ENCODE results near the gene ZSCAN20.
"Not testable (repeated sequence)": the region's sequence is repeated elsewhere in the genome, so short reads cannot be mapped to it uniquely, and the experiment has no call there.

Gene ZSCAN20

GRCh38 chr1:33494929-33495328 is 22.5 kb downstream of the ZSCAN20 start:
- DNase-seq, result no peak

- no peak for DNase-seq
These were observed 25.0 kb downstream of the ZSCAN20 start for GRCh38 chr1:33497410-33497809.

- DNase-seq, result peak; percentile 1
These were observed 28.1 kb downstream of the ZSCAN20 start for GRCh38 chr1:33500547-33500946.

- no peak for DNase-seq
These were observed 28.9 kb downstream of the ZSCAN20 start for GRCh38 chr1:33501309-33501708.

- DNase-seq, result no peak
These were observed 29.3 kb downstream of the ZSCAN20 start for GRCh38 chr1:33501774-33502173.

GRCh38 chr1:33502726-33503125 is 30.3 kb downstream of the ZSCAN20 start:
- no peak for DNase-seq

GRCh38 chr1:33503506-33503905 is 31.1 kb downstream of the ZSCAN20 start:
- DNase-seq, result no peak

GRCh38 chr1:33507661-33508060 is 35.2 kb downstream of the ZSCAN20 start:
- DNase-seq, result no peak

- DNase-seq, result no peak
These were observed 35.7 kb downstream of the ZSCAN20 start for GRCh38 chr1:33508151-33508550.

- not testable (repeated sequence) for DNase-seq
These were observed 36.8 kb downstream of the ZSCAN20 start for GRCh38 chr1:33509276-33509675.

GRCh38 chr1:33512226-33513011 is 40.0 kb downstream of the ZSCAN20 start:
- no peak for DNase-seq

- no peak for DNase-seq
These were observed 42.7 kb downstream of the ZSCAN20 start for GRCh38 chr1:33515112-33515511.

GRCh38 chr1:33515607-33516006 is 43.2 kb downstream of the ZSCAN20 start:
- DNase-seq, result no peak

GRCh38 chr1:33516428-33516827 is 44.0 kb downstream of the ZSCAN20 start:
- DNase-seq, result no peak

- DNase-seq, result no peak
These were observed 44.6 kb downstream of the ZSCAN20 start for GRCh38 chr1:33516891-33517567.

- DNase-seq, result peak; percentile 57
These were observed 45.3 kb downstream of the ZSCAN20 start for GRCh38 chr1:33517596-33518250.

GRCh38 chr1:33519240-33519884 is 46.9 kb downstream of the ZSCAN20 start:
- no peak for DNase-seq

GRCh38 chr1:33524586-33524985 is 52.1 kb downstream of the ZSCAN20 start:
- DNase-seq, result no peak

GRCh38 chr1:33527934-33528333 is 55.5 kb downstream of the ZSCAN20 start:
- DNase-seq, result no peak

- no peak for DNase-seq
These were observed 57.5 kb downstream of the ZSCAN20 start for GRCh38 chr1:33529957-33530356.

- DNase-seq, result no peak
These were observed 59.8 kb downstream of the ZSCAN20 start for GRCh38 chr1:33532250-33532649.

GRCh38 chr1:33532936-33533335 is 60.5 kb downstream of the ZSCAN20 start:
- no peak for DNase-seq

GRCh38 chr1:33535334-33535733 is 62.9 kb downstream of the ZSCAN20 start:
- DNase-seq, result no peak
